ENCODE results near the gene CNTNAP4. TPM values are rescaled to one million over a fixed set of nuclear protein-coding genes. Genes with fewer than 3 reads are reported as not detected.

Gene CNTNAP4
- total and polyA plus RNA-seq, 2 of the 13 experiments (the other 11 are each of a cell fraction or from before 2014, with no cell fraction given) = not detected

- Histone ChIP-seq H3K27me3 (ENCODE audit: control insufficient read depth in 1 of 2, insufficient read depth in 2 of 2, low read length in 2 of 2) (no peaks in the 10 kb centered on the region), H3K27ac (ENCODE audit: extremely low read length, insufficient read depth, low read length) (no peak overlapping the region), H3K4me1 (ENCODE audit: insufficient read depth, low read length) (no peaks in the 10 kb centered on the region), H3K4me3 (replicated peaks in 1 of 3; ENCODE audit: insufficient read depth in 1 of 3, low read depth in 2 of 3, low read length in 3 of 3) (no peak overlapping the region), H4K20me1 (ENCODE audit: insufficient read depth, low read length) (no peaks in the 10 kb centered on the region), H3K9ac (ENCODE audit: insufficient read depth, low read depth, low read length) (no peak overlapping the region), H3K36me3 (replicated peaks in 1 of 2; ENCODE audit: control insufficient read depth in 1 of 2, insufficient read depth in 2 of 2, low read length in 2 of 2) (no peaks in the 10 kb centered on the region), H3K79me2 (ENCODE audit: insufficient read depth, low read length) (no peaks in the 10 kb centered on the region), H3K4me2 (ENCODE audit: low read depth, low read length) (no peak overlapping the region), H2AFZ (ENCODE audit: low read length) (no peak overlapping the region), H3K9me3 (ENCODE audit: low read length) (no peaks in the 10 kb centered on the region)
- 14% methylated on average over 3 of the region's 3 CpGs for WGBS (ENCODE audit: low lambda C conversion rate)
- ATAC-seq (no peak), DNase-seq (ENCODE audit: low spot score) (no peak), FAIRE-seq (no peak)
- ChIA-PET POLR2A (no interaction called here), CTCF (ENCODE audit: low intra/inter-chr PET ratio, low total read pairs) (no interaction called here)
- in situ Hi-C loops (cut with HindIII; ENCODE audit: extremely low pct_ligation_motif_present, low pct_unique_long_range_greater_than_20kb) = no loop called here
- no TSS peak for BruUV-seq (replicated peaks)
- intact Hi-C loops (cut with micrococcal nuclease; ENCODE audit: unreplicated experiment) = no loop called here
- TF ChIP-seq RBAK (CRISPR knock-in tag; IDR thresholded peaks at IDR 0.05) (no peak), TGIF2 (CRISPR knock-in tag; IDR thresholded peaks at IDR 0.05) (no peak), HMGA1 (CRISPR knock-in tag; conservative IDR thresholded peaks at IDR 0.05) (no peak), REST (IDR thresholded peaks at IDR 0.05; ENCODE audit: borderline replicate concordance in 1 of 2, low read depth in 1 of 2, low read length in 2 of 2) (no peak), MAFF (IDR thresholded peaks at IDR 0.05; ENCODE audit: low read depth, low read length) (no peak), NFKB2 (CRISPR knock-in tag; IDR thresholded peaks at IDR 0.05; ENCODE audit: borderline replicate concordance) (no peak), FOXC1 (CRISPR knock-in tag; IDR thresholded peaks at IDR 0.05; ENCODE audit: borderline replicate concordance) (no peak), CBX5 (CRISPR knock-in tag; IDR thresholded peaks at IDR 0.05; ENCODE audit: borderline replicate concordance) (no peak), RXRA (CRISPR knock-in tag; IDR thresholded peaks at IDR 0.05) (no peak), NAIF1 (CRISPR knock-in tag; IDR thresholded peaks at IDR 0.05; ENCODE audit: borderline replicate concordance) (no peak), SYNCRIP (IDR thresholded peaks at IDR 0.05; ENCODE audit: insufficient read depth, low read depth, low read length) (no peak), NFYB (CRISPR knock-in tag; IDR thresholded peaks at IDR 0.05) (no peak)
- TF ChIP-seq, protein P1, sequence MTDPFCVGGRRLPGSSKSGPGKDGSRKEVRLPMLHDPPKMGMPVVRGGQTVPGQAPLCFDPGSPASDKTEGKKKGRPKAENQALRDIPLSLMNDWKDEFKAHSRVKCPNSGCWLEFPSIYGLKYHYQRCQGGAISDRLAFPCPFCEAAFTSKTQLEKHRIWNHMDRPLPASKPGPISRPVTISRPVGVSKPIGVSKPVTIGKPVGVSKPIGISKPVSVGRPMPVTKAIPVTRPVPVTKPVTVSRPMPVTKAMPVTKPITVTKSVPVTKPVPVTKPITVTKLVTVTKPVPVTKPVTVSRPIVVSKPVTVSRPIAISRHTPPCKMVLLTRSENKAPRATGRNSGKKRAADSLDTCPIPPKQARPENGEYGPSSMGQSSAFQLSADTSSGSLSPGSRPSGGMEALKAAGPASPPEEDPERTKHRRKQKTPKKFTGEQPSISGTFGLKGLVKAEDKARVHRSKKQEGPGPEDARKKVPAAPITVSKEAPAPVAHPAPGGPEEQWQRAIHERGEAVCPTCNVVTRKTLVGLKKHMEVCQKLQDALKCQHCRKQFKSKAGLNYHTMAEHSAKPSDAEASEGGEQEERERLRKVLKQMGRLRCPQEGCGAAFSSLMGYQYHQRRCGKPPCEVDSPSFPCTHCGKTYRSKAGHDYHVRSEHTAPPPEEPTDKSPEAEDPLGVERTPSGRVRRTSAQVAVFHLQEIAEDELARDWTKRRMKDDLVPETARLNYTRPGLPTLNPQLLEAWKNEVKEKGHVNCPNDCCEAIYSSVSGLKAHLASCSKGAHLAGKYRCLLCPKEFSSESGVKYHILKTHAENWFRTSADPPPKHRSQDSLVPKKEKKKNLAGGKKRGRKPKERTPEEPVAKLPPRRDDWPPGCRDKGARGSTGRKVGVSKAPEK (CRISPR knock-in tag; IDR thresholded peaks at IDR 0.05; ENCODE audit: borderline replicate concordance) = no peak
- TF ChIP-seq, protein P2, sequence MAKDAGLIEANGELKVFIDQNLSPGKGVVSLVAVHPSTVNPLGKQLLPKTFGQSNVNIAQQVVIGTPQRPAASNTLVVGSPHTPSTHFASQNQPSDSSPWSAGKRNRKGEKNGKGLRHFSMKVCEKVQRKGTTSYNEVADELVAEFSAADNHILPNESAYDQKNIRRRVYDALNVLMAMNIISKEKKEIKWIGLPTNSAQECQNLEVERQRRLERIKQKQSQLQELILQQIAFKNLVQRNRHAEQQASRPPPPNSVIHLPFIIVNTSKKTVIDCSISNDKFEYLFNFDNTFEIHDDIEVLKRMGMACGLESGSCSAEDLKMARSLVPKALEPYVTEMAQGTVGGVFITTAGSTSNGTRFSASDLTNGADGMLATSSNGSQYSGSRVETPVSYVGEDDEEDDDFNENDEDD (CRISPR knock-in tag; IDR thresholded peaks at IDR 0.05; ENCODE audit: borderline replicate concordance) = no peak
- TF ChIP-seq, protein P3, sequence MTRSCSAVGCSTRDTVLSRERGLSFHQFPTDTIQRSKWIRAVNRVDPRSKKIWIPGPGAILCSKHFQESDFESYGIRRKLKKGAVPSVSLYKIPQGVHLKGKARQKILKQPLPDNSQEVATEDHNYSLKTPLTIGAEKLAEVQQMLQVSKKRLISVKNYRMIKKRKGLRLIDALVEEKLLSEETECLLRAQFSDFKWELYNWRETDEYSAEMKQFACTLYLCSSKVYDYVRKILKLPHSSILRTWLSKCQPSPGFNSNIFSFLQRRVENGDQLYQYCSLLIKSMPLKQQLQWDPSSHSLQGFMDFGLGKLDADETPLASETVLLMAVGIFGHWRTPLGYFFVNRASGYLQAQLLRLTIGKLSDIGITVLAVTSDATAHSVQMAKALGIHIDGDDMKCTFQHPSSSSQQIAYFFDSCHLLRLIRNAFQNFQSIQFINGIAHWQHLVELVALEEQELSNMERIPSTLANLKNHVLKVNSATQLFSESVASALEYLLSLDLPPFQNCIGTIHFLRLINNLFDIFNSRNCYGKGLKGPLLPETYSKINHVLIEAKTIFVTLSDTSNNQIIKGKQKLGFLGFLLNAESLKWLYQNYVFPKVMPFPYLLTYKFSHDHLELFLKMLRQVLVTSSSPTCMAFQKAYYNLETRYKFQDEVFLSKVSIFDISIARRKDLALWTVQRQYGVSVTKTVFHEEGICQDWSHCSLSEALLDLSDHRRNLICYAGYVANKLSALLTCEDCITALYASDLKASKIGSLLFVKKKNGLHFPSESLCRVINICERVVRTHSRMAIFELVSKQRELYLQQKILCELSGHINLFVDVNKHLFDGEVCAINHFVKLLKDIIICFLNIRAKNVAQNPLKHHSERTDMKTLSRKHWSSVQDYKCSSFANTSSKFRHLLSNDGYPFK (CRISPR knock-in tag; IDR thresholded peaks at IDR 0.05; ENCODE audit: borderline replicate concordance) = no peak
These were observed 234.0 kb downstream of the CNTNAP4 start for GRCh38 chr16:76511203-76511602.

All from HepG2 (cell line).